ENCODE data around the gene SRRM5.
A peak's percentile ranks its signal among the peaks of the same experiment; 100 is the strongest.
"Not testable (repeated sequence)": the region's sequence is repeated elsewhere in the genome, so short reads cannot be mapped to it uniquely, and the experiment has no call there.

Gene SRRM5

DNA sequence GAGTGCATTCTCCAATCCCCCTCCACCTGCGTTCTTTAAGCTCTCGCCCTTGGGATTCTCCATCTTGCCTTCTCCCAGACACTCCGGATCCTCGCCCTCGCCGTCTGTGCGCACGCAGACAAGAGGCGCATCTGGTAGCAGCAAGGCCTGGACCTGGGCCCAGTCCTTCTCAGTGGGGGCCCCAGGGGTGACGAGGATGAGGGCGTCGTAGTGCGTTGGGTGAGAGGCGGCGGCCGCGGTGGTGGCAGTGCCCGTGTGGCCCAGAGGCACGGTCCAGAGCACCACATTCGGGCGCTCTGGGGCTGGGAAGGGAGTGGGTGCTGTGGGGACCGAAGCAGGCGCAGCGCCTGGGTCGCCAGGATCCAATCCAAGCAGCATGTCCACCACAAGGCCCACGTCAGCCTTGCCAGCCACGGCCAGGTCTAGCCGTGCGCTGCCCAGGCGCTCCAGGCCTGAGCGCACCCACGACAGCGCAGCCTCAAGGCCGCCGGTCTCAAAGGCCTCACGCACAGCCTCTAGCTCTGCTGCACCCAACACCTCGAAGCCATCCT is 19.0 kb upstream of the SRRM5 start:
- no peak for FAIRE-seq

DNA sequence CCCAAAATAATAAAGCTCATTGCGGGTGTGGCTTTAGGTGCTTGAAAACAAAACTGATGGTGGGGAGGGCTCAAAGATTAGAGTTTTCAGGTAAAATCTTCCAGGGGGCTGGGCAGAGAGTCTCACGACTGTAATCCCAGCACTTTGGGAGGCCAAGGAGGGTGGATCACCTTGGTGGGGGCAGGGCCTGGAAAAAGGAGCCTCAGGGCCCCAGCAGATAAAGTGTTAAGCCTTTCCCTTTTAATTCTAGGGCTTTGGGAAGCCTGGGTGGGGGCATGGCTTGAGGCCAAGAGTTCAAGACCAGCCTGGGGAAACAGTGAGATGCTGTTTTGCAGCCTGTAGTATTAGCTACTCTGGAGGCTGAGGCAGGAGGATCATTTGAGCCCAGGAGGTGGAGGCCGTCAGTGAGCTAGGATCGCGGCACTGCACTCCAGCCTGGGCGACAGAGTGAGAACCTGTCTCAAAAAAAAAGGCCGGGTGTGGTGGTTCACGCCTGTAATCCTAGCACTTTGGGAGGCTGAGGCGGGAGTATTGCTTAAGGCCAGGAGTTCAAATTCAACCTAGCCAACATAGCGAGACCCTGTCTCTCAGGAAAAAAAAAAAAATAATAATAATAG is 17.7 kb upstream of the SRRM5 start:
- no peak for FAIRE-seq

DNA sequence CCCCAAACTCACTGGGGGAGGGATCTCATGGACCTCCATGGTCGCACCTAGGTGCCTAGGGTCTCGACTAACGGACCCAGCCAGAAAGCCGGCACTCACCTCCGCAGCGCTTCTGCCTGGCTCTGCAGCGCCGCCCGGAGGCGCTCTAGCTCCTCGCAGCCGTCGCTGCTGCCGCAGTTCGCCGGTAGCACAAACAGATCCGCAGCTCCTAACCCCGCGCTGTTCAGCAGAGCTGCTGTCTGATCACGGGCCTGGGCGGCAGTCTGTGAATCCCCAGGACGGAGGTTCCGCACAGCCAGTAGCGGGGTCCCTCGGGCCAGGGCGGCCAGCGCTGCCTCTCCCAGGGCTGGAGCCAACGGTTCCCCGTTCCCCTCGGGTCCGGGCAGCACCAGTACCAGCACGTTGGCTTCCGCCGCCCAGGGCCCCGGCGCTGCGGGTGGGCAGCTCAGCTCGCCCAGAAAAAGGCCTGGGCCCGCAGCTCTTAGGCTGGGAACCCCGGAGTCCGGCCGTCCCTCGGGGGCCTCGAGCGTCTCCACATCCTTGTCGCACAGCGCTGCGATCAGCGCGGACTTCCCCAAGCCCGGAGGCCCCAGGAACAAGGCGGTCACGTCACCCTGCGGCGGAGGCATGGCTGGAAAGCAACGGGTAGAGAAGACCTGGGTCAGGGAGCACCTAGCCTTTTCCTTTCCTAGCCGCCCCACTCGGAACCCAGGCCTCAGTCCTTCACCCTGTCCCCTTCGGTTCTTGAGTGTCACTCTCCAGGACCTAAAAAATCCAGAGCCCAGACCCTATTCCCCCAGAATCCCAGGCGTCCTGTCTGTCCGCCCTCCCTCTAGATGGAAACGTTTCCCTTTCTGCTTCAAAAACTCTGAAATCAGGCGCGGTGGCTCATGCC is 16.9 kb upstream of the SRRM5 start:
- FAIRE-seq = no peak

- no peak for FAIRE-seq
Observed at GRCh38 chr19:43595605-43595998, 16.3 kb upstream of the SRRM5 start.

GRCh38 chr19:43595999-43596841 is 15.7 kb upstream of the SRRM5 start, which contains the start of the genes IRGQ and ZNF576:
Gene IRGQ, minus strand, starts transcription at chr19:43596134. Its CDS starts 796 bp downstream, at chr19:43595338.
Gene ZNF576, plus strand, starts transcription at chr19:43596595. Its CDS starts 514 bp downstream, at chr19:43597109.
- peak; percentile 94 for FAIRE-seq

GRCh38 chr19:43596842-43597461 is 14.9 kb upstream of the SRRM5 start:
- no peak for FAIRE-seq

GRCh38 chr19:43597876-43598275 is 14.0 kb upstream of the SRRM5 start:
- no peak for FAIRE-seq

GRCh38 chr19:43598445-43599240 is 13.2 kb upstream of the SRRM5 start:
- FAIRE-seq = no peak

DNA sequence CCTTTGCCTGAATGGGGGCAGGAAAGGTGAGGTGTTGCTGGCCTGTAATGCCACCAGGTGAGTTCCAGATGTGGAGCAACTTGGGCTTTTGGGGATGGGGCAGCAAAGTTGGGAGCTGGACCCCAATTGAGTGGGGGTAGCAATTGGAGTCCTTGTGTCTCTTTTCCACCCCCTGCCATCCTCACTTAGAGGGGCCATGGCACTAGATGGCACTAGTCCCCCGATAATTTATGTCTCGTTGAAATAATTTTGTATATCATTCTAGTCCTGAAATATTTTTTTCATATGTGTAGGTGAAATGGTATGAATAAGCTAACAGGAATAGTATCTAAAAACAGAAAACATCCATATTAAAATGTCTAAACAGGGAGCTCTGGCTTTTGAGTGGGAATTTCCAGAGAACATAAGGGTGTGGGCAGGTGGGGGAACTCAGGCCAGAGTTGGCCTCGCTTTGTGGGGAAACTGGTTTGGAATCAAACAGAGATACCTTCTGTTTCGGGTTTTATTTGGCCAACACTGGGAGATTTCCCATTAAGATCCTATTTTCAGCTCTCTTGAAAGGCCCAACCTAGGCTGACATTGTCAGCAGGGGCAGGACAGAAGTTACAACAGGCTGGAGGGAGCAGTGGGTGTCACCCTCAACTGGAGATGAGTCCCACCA is 12.1 kb upstream of the SRRM5 start:
- FAIRE-seq = no peak

DNA sequence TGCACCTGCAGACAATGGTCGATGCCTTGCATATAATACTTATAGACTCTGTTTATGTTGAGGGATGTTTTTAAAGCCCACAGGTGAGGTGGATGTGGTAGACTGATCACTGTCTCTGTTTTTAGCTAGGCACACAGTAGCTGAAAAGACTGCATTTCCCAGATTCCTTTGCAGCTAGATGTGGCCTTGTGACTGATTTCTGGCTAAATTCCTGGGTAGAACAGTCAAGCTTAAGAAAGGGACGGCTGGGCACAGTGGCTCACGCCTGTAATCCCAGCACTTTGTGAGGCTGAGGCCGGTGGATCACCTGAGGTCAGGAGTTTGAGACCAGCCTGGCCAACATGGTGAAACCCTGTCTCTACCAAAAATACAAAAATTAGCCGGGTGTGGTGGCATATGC is 11.6 kb upstream of the SRRM5 start:
- not testable (repeated sequence) for FAIRE-seq

- FAIRE-seq = no peak
Observed at GRCh38 chr19:43605875-43606568, 5.9 kb upstream of the SRRM5 start.

GRCh38 chr19:43606569-43607229 is 5.2 kb upstream of the SRRM5 start:
- FAIRE-seq = no peak

DNA sequence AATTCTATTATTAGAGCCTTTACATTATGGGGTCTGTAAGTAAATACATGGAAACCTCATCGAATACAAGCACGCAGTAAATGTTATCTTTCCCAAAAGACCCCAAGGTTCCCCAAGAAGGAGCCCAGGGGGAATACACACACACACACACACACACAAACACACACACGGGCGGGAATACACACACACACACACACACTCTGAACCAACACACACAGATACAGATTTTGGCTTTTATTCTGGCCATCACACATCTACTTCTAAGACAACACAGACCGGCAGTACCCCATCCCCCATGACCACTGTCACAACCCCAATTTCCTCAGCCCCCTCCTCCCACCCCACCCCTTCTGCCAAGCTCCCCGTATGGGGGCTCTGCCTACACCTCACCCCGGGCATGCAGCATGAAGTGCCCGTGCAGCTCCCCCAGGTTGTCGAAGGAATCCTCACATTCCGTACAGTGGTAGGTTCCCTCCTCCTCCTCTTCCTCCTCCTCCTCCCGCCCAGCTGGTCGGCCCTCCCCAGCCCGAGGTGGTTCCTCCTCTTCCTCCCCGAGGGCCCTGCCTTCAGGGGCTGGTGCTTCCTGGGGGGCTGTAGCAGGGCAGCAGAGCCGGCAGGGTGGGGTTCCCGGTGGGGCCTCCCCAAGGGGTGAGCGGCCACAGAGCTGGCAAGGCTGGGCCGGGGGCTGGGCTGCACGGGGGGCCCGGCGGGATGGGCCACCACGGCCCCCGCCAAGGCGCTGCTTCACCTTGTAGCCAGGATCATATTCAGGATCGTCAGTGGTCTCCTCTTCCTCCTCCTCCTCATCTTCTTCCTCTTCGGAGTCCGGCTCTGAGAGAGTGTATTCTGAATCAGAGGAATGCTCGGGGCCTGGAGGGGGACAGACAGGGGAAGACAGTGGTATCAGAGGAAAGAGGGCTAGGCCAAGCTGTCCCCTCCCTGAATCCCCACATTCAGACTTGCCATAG is 4.4 kb upstream of the SRRM5 start:
- FAIRE-seq = no peak

GRCh38 chr19:43609872-43610271 is 2.0 kb upstream of the SRRM5 start:
- FAIRE-seq = no peak

DNA sequence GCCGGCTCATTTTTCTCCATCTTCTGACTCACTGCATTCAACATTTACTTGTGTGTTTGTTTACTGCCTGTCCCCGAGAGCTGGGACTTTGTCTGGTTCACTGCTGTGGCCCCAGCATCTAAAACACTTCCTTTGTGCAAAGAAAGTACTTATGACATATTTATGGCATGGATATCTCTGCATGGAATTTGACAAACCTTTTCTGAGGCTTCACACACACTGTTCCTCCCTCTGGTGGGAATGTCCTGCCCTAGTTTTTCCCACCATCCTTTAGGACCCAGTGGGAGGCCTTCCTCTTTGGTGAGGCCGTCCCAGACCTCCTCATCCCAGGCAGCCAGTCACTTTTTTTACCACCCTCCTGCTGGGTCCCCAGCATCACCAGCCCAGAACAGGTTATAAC is 1.4 kb upstream of the SRRM5 start:
- no peak for FAIRE-seq

DNA sequence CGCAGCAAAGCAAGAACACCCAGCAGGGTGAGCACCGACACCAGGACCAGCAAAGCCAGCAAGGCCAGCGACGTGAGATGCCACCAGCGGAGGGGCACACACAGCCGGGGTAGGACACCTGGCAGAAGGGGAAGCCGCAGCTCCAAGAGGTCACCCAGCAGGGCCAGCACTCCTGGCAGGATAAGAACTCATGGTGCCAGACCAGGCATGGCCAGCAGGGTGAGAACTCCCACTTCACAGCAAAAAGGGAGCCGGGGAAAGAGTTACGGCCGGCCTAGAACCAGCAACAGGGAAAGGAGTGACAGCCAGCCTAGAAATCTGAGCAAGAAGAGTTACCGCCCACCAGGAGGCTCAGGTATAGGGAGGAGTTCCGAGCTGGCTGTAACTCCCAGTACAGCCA is 486 bp downstream of the SRRM5 start:
- FAIRE-seq = no peak

- no peak for FAIRE-seq
Observed at GRCh38 chr19:43616306-43616705, 4.4 kb downstream of the SRRM5 start.

DNA sequence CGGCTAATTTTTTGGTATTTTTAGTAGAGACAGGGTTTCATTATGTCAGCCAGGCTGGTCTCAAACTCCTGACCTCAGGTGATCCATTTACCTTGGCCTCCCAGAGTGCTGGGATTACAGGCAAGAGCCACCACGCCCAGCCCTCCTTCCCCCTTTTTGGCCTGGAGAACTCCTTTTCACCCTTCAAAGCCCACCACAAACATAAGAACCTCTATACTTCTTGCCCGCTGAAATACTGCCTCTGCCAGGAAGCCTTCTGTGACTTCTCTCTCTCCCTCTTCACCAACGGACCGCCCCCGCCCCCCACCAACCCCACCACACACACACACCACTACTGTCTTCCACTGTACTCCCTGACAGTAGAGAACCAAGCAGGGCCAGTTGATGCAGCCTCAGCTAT is 5.1 kb downstream of the SRRM5 start:
- FAIRE-seq = no peak

GRCh38 chr19:43618921-43619261 is 7.0 kb downstream of the SRRM5 start:
- no peak for FAIRE-seq
